IPS-NIHi11 (cell line): ENCODE data around the gene IL1RAPL1.

Source experiments
- DNase-seq: peaks from one replicate; pipeline ENCODE4 v3.0.0; 2012; ENCODE audit warnings: mixed read lengths, low spot score

The IL1RAPL1 gene

GRCh38 chrX:29787656-29788055 is 1200.4 kb downstream of the IL1RAPL1 start:
- no peak for DNase-seq

- no peak for DNase-seq
These were observed 1201.9 kb downstream of the IL1RAPL1 start for GRCh38 chrX:29788991-29789699.

- no peak for DNase-seq
These were observed 1205.1 kb downstream of the IL1RAPL1 start for GRCh38 chrX:29792335-29792734.

GRCh38 chrX:29797156-29797555 is 1209.9 kb downstream of the IL1RAPL1 start:
- no peak for DNase-seq

GRCh38 chrX:29798469-29798868 is 1211.2 kb downstream of the IL1RAPL1 start:
- DNase-seq: no peak

GRCh38 chrX:29813174-29813573 is 1225.9 kb downstream of the IL1RAPL1 start:
- no peak for DNase-seq

GRCh38 chrX:29824176-29824906 is 1237.1 kb downstream of the IL1RAPL1 start:
- DNase-seq: no peak

- no peak for DNase-seq
These were observed 1239.5 kb downstream of the IL1RAPL1 start for GRCh38 chrX:29826742-29827141.

- DNase-seq: no peak
These were observed 1247.1 kb downstream of the IL1RAPL1 start for GRCh38 chrX:29834311-29834710.

GRCh38 chrX:29834764-29835163 is 1247.5 kb downstream of the IL1RAPL1 start:
- no peak for DNase-seq

GRCh38 chrX:29841750-29842149 is 1254.5 kb downstream of the IL1RAPL1 start:
- DNase-seq: no peak

- no peak for DNase-seq
These were observed 1255.3 kb downstream of the IL1RAPL1 start for GRCh38 chrX:29842552-29842951.

GRCh38 chrX:29851857-29852605 is 1264.8 kb downstream of the IL1RAPL1 start:
- DNase-seq: no peak

- DNase-seq: no peak
These were observed 1265.5 kb downstream of the IL1RAPL1 start for GRCh38 chrX:29852767-29853166.

GRCh38 chrX:29858714-29859113 is 1271.5 kb downstream of the IL1RAPL1 start:
- DNase-seq: no peak

- DNase-seq: no peak
These were observed 1275.0 kb downstream of the IL1RAPL1 start for GRCh38 chrX:29862126-29862677.

GRCh38 chrX:29867971-29868370 is 1280.7 kb downstream of the IL1RAPL1 start:
- no peak for DNase-seq

- DNase-seq: no peak
These were observed 1282.6 kb downstream of the IL1RAPL1 start for GRCh38 chrX:29869837-29870236.

GRCh38 chrX:29870608-29871007 is 1283.4 kb downstream of the IL1RAPL1 start:
- no peak for DNase-seq

- DNase-seq: no peak
These were observed 1285.6 kb downstream of the IL1RAPL1 start for GRCh38 chrX:29872831-29873230.

- DNase-seq: no peak
These were observed 1289.5 kb downstream of the IL1RAPL1 start for GRCh38 chrX:29876733-29877132.

GRCh38 chrX:29880977-29881376 is 1293.7 kb downstream of the IL1RAPL1 start:
- DNase-seq: no peak

- DNase-seq: no peak
These were observed 1302.8 kb downstream of the IL1RAPL1 start for GRCh38 chrX:29890004-29890403.
